ENCODE results near the gene PELI2.

GRCh38 chr14:56187736-56188135 is 69.5 kb downstream of the PELI2 start:
- no peak for TF ChIP-seq CTCF (IDR thresholded peaks at IDR 0.05)
- no peak for TF ChIP-seq EZH2 (IDR thresholded peaks at IDR 0.05)
- TF ChIP-seq EZH2phosphoT487 (IDR thresholded peaks at IDR 0.05): no peak

Data from neural progenitor cell (in vitro differentiated cells).